WTC11 (cell line): Measurements from ENCODE around the gene DPYSL3.

ENCODE experiments used
- ATF2 ChIP-seq: sonication (generic); formaldehyde crosslinking; IDR thresholded peaks from 2 replicates; pipeline ENCODE4 v1.8.1; 2022; ENCODE audit warnings: low read depth, missing genetic modification reagents, borderline replicate concordance
- CBFB ChIP-seq: sonication (generic); formaldehyde crosslinking; IDR thresholded peaks from 2 replicates; pipeline ENCODE4 v1.8.1; 2022; ENCODE audit warnings: mild to moderate bottlenecking, low read depth, missing genetic modification reagents
- CTCF ChIP-seq: fragments of 200-600 bp; IDR thresholded peaks from 2 replicates; pipeline ENCODE4 v1.8.0; 2022; ENCODE audit warnings: antibody characterized with exemption
- IRF1 ChIP-seq: sonication (generic); formaldehyde crosslinking; IDR thresholded peaks from 2 replicates; pipeline ENCODE4 v1.8.0; 2023; ENCODE audit warnings: missing genetic modification reagents
- NFE2L1 ChIP-seq: sonication (generic); formaldehyde crosslinking; IDR thresholded peaks from 2 replicates; pipeline ENCODE4 v1.8.1; 2023; ENCODE audit warnings: missing genetic modification reagents
- NFYB ChIP-seq: sonication (generic); formaldehyde crosslinking; conservative IDR thresholded peaks from 2 replicates; pipeline ENCODE4 v1.8.0; 2022; ENCODE audit warnings: low read depth, missing genetic modification reagents
- SP1 ChIP-seq: sonication (generic); formaldehyde crosslinking; conservative IDR thresholded peaks from 2 replicates; pipeline ENCODE4 v1.8.1; 2022; ENCODE audit warnings: missing genetic modification reagents
- USF2 ChIP-seq: sonication (generic); formaldehyde crosslinking; IDR thresholded peaks from 2 replicates; pipeline ENCODE4 v1.8.1; 2023; ENCODE audit warnings: mild to moderate bottlenecking, missing genetic modification reagents, moderate library complexity
- ZNF138 ChIP-seq: sonication (generic); formaldehyde crosslinking; conservative IDR thresholded peaks from 2 replicates; pipeline ENCODE4 v1.8.1; 2022; ENCODE audit warnings: mild to moderate bottlenecking, moderate library complexity, missing genetic modification reagents
- ZSCAN18 ChIP-seq: fragments of 250-450 bp; sonication (Bioruptor Pico); IDR thresholded peaks from 2 replicates; pipeline ENCODE4 v2.1.2; 2022; ENCODE audit warnings: mild to moderate bottlenecking, moderate library complexity

- TF ChIP-seq IRF1 (CRISPR knock-in tag) (no peak), CTCF (no peak), NFYB (CRISPR knock-in tag) (no peak), CBFB (CRISPR knock-in tag) (no peak), SP1 (no peak), ZNF138 (no peak), NFE2L1 (no peak), USF2 (CRISPR knock-in tag) (no peak), ATF2 (CRISPR knock-in tag) (no peak), ZSCAN18 (CRISPR knock-in tag) (no peak)
These were observed 64.0 kb downstream of the DPYSL3 start for GRCh38 chr5:147445917-147446316.
